Ovary (tissue), 9 donors: ENCODE results near the gene BMPR1A. TPM values are rescaled to one million over a fixed set of nuclear protein-coding genes. Genes with fewer than 3 reads are reported as not detected.

Source experiments
- DNase-seq, 5 donors: peaks; one replicate each; pipeline ENCODE4 v3.0.0-alpha.2; 2019 to 2020
- H3K27ac ChIP-seq, 2 donors: fragments of 200-600 bp; one replicate each; pipeline versions ENCODE4 v1.5.1 to v1.8.0; 2019 to 2022
- H3K27me3 ChIP-seq: fragments of 200-600 bp; one replicate; pipeline ENCODE4 v1.8.0; 2022
- H3K36me3 ChIP-seq: fragments of 200-600 bp; sonication (generic); one replicate; pipeline ENCODE4 v1.5.1; 2019
- H3K4me1 ChIP-seq: one replicate; pipeline ENCODE4 v1.8.1; 2013; ENCODE audit warnings: mild to moderate bottlenecking, moderate library complexity; ENCODE audit not compliant: insufficient read depth
- H3K4me3 ChIP-seq: fragments of 200-600 bp; sonication (generic); one replicate; pipeline ENCODE4 v1.5.1; 2017
- H3K9me3 ChIP-seq, 2 donors: fragments of 200-600 bp in 1 of 2; sonication (generic) in 1 of 2; one replicate each; pipeline versions ENCODE4 v1.5.1 to v1.8.1; 2013 to 2019; ENCODE audit warnings: mild to moderate bottlenecking in 1 of 2, moderate library complexity in 1 of 2
- CTCF ChIP-seq, 3 donors: fragments of 450-650 bp in 2 of 3; fragments of 200-600 bp in 1 of 3; IDR thresholded peaks; one replicate each; pipeline versions ENCODE4 v1.5.1 to v1.8.0; 2016 to 2022; ENCODE audit warnings: antibody characterized with exemption in 3 of 3, mild to moderate bottlenecking in 1 of 3
- EP300 ChIP-seq: sonication (generic); formaldehyde crosslinking; IDR thresholded peaks from one replicate; pipeline ENCODE4 v1.6.1; 2017; ENCODE audit warnings: antibody characterized with exemption
- POLR2A ChIP-seq: fragments of 450-650 bp; IDR thresholded peaks from one replicate; pipeline ENCODE4 v1.6.1; 2017; ENCODE audit warnings: antibody characterized with exemption, mild to moderate bottlenecking, moderate library complexity
- WGBS, 3 donors: extraction: QIAGEN DNeasy Blood & Tissue Kit in 1 of 3; methylation state at CpG; one replicate each; pipeline versions ENCODE4 v1.1.5 to v1.1.7; 2013 to 2017; 5-methylcytosine and 5-hydroxymethylcytosine counted together
- intact Hi-C, 4 donors: fragments of 100-400 bp; cut with DNase I; formaldehyde crosslinking; loops; one replicate each; pipeline versions ENCODE4 v1.11.0 to v1.15.1; 2022 to 2023
- polyA plus RNA-seq, 2 donors: library from polyadenylated mRNA; stranded (reverse); fragments of 200-250 nt in 1 of 2; fragments of 350-450 nt in 1 of 2; fragmentation: Illumina TruSeq in 1 of 2; extraction: RNeasy Lipid Tissue Mini Kit (QIAGEN cat#74804) in 1 of 2; gene quantifications; one replicate each; pipeline ENCODE4 v1.2.3, GENCODE V29; 2013 to 2014
- total RNA-seq, 7 donors: library from RNA; depleted of rRNA in 2 of 7; stranded (reverse); fragments of >200 nt in 2 of 7; fragmentation: NEBNext Ultra II Directional in 3 of 7; extraction: Animal tissue kit (Norgen Biotek cat#: 25700) in 3 of 7; gene quantifications; one replicate each; pipeline versions ENCODE4 v1.1.0 to v1.2.4, GENCODE V29; 2016 to 2023
- donor health status: DM: no; HTN: no; CAD: no; lungs with moderate emphysema.
- donor health status: DM: no; HTN: no; CAD: no.
- donor health status: Bipolar disorder and iron deficiency.
- donor health status: DM: yes; HTN: yes; CAD: no.
- donor health status: DM: no; HTN: no; CAD: no.
- donor health status: DM: yes; HTN: yes; CAD: no.

Gene BMPR1A
- total and polyA plus RNA-seq, 9 donors = 19.0 to 77.9 (median 55.8) TPM

- WGBS, 3 donors = 87 to 100% (median 91%) methylated on average over 1 of the region's 1 CpG
- Histone ChIP-seq H3K4me3 (no peak overlapping the region), H3K27me3 (no peaks in the 10 kb centered on the region), H3K36me3 (no peaks in the 10 kb centered on the region), H3K9me3 (no peaks in the 10 kb centered on the region), H3K27ac (no peak overlapping the region), H3K4me1 (peaks cover 8% of the 10 kb centered on the region)
- TF ChIP-seq EP300 (no peak), CTCF (IDR thresholded peaks at IDR 0.05) (no peak), POLR2A (no peak)
- no peak for DNase-seq
- intact Hi-C loops = no loop called here
These were observed 26.7 kb upstream of the BMPR1A start for GRCh38 chr10:86729677-86730076.

GRCh38 chr10:86730227-86730626, 26.2 kb upstream of the BMPR1A start:
- Histone ChIP-seq H3K4me1 (peaks cover 9% of the 10 kb centered on the region), H3K36me3 (no peaks in the 10 kb centered on the region), H3K4me3 (no peak overlapping the region), H3K27me3 (no peaks in the 10 kb centered on the region), H3K27ac (no peak overlapping the region), H3K9me3 (no peaks in the 10 kb centered on the region)
- WGBS, 3 donors = 92 to 100% (median 92%) methylated on average over 1 of the region's 1 CpG
- TF ChIP-seq POLR2A = no peak
- no peak for TF ChIP-seq CTCF (IDR thresholded peaks at IDR 0.05)
- no peak for TF ChIP-seq EP300
- intact Hi-C loops = no loop called here
- peak; percentile 34 to 68 (median 41) for DNase-seq

- H3K36me3 ChIP-seq = no peaks in the 10 kb centered on the region
- no peak overlapping the region for H3K4me3 ChIP-seq
- 34 to 45% (median 44%) methylated on average over 13 of the region's 13 CpGs for WGBS, 3 donors
- no peaks in the 10 kb centered on the region for H3K27me3 ChIP-seq
- DNase-seq = peak in 3 of 5 donors; percentile 48 to 58 (median 51)
- TF ChIP-seq CTCF (IDR thresholded peaks at IDR 0.05) (no peak), POLR2A (no peak), EP300 (no peak)
- H3K9me3 ChIP-seq = no peaks in the 10 kb centered on the region
- peaks cover 9% of the 10 kb centered on the region for H3K4me1 ChIP-seq
- intact Hi-C loops = no loop called here
- H3K27ac ChIP-seq = peak overlapping the region in 1 of 2 donors; percentile 73
These were observed 23.6 kb upstream of the BMPR1A start for GRCh38 chr10:86732771-86733170.

- peak; percentile 31 to 68 (median 58) for DNase-seq
- Histone ChIP-seq H3K4me1 (peaks cover 9% of the 10 kb centered on the region), H3K9me3 (no peaks in the 10 kb centered on the region), H3K36me3 (no peaks in the 10 kb centered on the region), H3K27me3 (no peaks in the 10 kb centered on the region), H3K4me3 (no peak overlapping the region), H3K27ac (peak overlapping the region; percentile 14 to 73)
- TF ChIP-seq CTCF (IDR thresholded peaks at IDR 0.05) (no peak), POLR2A (no peak), EP300 (no peak)
- WGBS, 3 donors = 13 to 37% (median 14%) methylated on average over 8 of the region's 8 CpGs
- intact Hi-C loops = no loop called here
These were observed 23.2 kb upstream of the BMPR1A start for GRCh38 chr10:86733260-86733671.
